ENCODE measurements around the gene KCNAB1. TPM values are rescaled to one million over a fixed set of nuclear protein-coding genes. Genes with fewer than 3 reads are reported as not detected.
"Not testable (repeated sequence)": the region's sequence is repeated elsewhere in the genome, so short reads cannot be mapped to it uniquely, and the experiment has no call there.

The KCNAB1 gene
- total and polyA plus RNA-seq, 2 donors (not counting 1 experiment from before 2014, with no cell fraction given) = 0.03 to 0.33 TPM

GRCh38 chr3:156098437-156099035, 21.8 kb upstream of the KCNAB1 start:
- H3K4me2 ChIP-seq (ENCODE audit: extremely low read depth, insufficient read depth, low read length) = no peak overlapping the region
- no peaks in the 10 kb centered on the region for H3K9me3 ChIP-seq (ENCODE audit: control insufficient read depth, insufficient read depth, low read depth, low read length)
- H3K9ac ChIP-seq (ENCODE audit: insufficient read depth, low read length) = no peak overlapping the region
- no peaks in the 10 kb centered on the region for H3K79me2 ChIP-seq (ENCODE audit: control insufficient read depth, insufficient read depth, low read length)
- no peaks in the 10 kb centered on the region for H3K36me3 ChIP-seq (ENCODE audit: control insufficient read depth, insufficient read depth, low read length)
- H3K27me3 ChIP-seq (ENCODE audit: control insufficient read depth, insufficient read depth, low read length) = no peaks in the 10 kb centered on the region
- no peak for DNase-seq (ENCODE audit: low read depth in 2 of 2)
- no peak overlapping the region for H3K4me3 ChIP-seq (replicated peaks in 1 of 4; ENCODE audit: control extremely low read depth in 1 of 4, insufficient read depth in 1 of 4, low read depth in 3 of 4, low read length in 4 of 4)
- TF ChIP-seq EZH2 (IDR thresholded peaks at IDR 0.05; ENCODE audit: low read length, missing control alignments) = no peak
- TF ChIP-seq, protein P1, sequence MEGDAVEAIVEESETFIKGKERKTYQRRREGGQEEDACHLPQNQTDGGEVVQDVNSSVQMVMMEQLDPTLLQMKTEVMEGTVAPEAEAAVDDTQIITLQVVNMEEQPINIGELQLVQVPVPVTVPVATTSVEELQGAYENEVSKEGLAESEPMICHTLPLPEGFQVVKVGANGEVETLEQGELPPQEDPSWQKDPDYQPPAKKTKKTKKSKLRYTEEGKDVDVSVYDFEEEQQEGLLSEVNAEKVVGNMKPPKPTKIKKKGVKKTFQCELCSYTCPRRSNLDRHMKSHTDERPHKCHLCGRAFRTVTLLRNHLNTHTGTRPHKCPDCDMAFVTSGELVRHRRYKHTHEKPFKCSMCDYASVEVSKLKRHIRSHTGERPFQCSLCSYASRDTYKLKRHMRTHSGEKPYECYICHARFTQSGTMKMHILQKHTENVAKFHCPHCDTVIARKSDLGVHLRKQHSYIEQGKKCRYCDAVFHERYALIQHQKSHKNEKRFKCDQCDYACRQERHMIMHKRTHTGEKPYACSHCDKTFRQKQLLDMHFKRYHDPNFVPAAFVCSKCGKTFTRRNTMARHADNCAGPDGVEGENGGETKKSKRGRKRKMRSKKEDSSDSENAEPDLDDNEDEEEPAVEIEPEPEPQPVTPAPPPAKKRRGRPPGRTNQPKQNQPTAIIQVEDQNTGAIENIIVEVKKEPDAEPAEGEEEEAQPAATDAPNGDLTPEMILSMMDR (conservative IDR thresholded peaks at IDR 0.05 in 1 of 2, IDR thresholded peaks at IDR 0.05 in 1 of 2; ENCODE audit: low read depth in 1 of 2, low read length in 2 of 2) = no peak
- H4K20me1 ChIP-seq (ENCODE audit: control insufficient read depth, extremely low read depth, insufficient read depth, low read length) = no peaks in the 10 kb centered on the region
- no peak overlapping the region for H3K27ac ChIP-seq (ENCODE audit: insufficient read depth, low read length)
- no peak overlapping the region for H2AFZ ChIP-seq (ENCODE audit: low read length)
- no peaks in the 10 kb centered on the region for H3K4me1 ChIP-seq (ENCODE audit: control insufficient read depth, extremely low read depth, insufficient read depth, low read length)

- not testable (repeated sequence) for H3K9me3 ChIP-seq (ENCODE audit: control insufficient read depth, insufficient read depth, low read depth, low read length); DNase-seq (ENCODE audit: low read depth in 2 of 2); H2AFZ ChIP-seq (ENCODE audit: low read length); H3K4me2 ChIP-seq (ENCODE audit: extremely low read depth, insufficient read depth, low read length); H3K27me3 ChIP-seq (ENCODE audit: control insufficient read depth, insufficient read depth, low read length); H3K79me2 ChIP-seq (ENCODE audit: control insufficient read depth, insufficient read depth, low read length); H3K4me1 ChIP-seq (ENCODE audit: control insufficient read depth, extremely low read depth, insufficient read depth, low read length); H3K27ac ChIP-seq (ENCODE audit: insufficient read depth, low read length); H3K4me3 ChIP-seq (replicated peaks in 1 of 4; ENCODE audit: control extremely low read depth in 1 of 4, insufficient read depth in 1 of 4, low read depth in 3 of 4, low read length in 4 of 4); H3K36me3 ChIP-seq (ENCODE audit: control insufficient read depth, insufficient read depth, low read length); H3K9ac ChIP-seq (ENCODE audit: insufficient read depth, low read length); H4K20me1 ChIP-seq (ENCODE audit: control insufficient read depth, extremely low read depth, insufficient read depth, low read length)
These were observed 21.0 kb upstream of the KCNAB1 start for GRCh38 chr3:156099348-156099747.

DNA sequence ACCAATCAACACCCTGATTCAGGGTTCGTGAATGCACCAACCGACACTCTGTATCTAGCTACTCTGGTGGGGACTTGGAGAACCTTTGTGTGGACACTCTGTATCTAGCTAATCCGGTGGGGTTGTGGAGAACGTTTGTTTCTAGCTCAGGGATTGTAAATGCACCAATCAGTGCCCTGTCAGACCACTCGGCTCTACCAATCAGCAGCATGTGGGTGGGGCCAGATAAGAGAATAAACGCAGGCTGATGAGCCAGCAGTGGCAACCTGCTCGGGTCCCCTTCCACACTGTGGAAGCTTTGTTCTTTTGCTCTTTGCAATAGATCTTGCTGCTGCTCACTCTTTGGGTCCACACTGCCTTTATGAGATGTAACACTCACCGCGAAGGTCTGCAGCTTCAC, 20.4 kb upstream of the KCNAB1 start:
- not testable (repeated sequence) for H3K9ac ChIP-seq (ENCODE audit: insufficient read depth, low read length); H2AFZ ChIP-seq (ENCODE audit: low read length); H3K4me2 ChIP-seq (ENCODE audit: extremely low read depth, insufficient read depth, low read length); H3K4me3 ChIP-seq (replicated peaks in 1 of 4; ENCODE audit: control extremely low read depth in 1 of 4, insufficient read depth in 1 of 4, low read depth in 3 of 4, low read length in 4 of 4); H3K27me3 ChIP-seq (ENCODE audit: control insufficient read depth, insufficient read depth, low read length); H4K20me1 ChIP-seq (ENCODE audit: control insufficient read depth, extremely low read depth, insufficient read depth, low read length); H3K27ac ChIP-seq (ENCODE audit: insufficient read depth, low read length); DNase-seq (ENCODE audit: low read depth in 2 of 2); H3K9me3 ChIP-seq (ENCODE audit: control insufficient read depth, insufficient read depth, low read depth, low read length); H3K4me1 ChIP-seq (ENCODE audit: control insufficient read depth, extremely low read depth, insufficient read depth, low read length); H3K79me2 ChIP-seq (ENCODE audit: control insufficient read depth, insufficient read depth, low read length); H3K36me3 ChIP-seq (ENCODE audit: control insufficient read depth, insufficient read depth, low read length)

GRCh38 chr3:156102267-156102931, 18.0 kb upstream of the KCNAB1 start:
- Histone ChIP-seq H3K27me3 (ENCODE audit: control insufficient read depth, insufficient read depth, low read length) (no peaks in the 10 kb centered on the region), H3K4me3 (replicated peaks in 1 of 4; ENCODE audit: control extremely low read depth in 1 of 4, insufficient read depth in 1 of 4, low read depth in 3 of 4, low read length in 4 of 4) (no peak overlapping the region), H3K36me3 (ENCODE audit: control insufficient read depth, insufficient read depth, low read length) (no peaks in the 10 kb centered on the region), H4K20me1 (ENCODE audit: control insufficient read depth, extremely low read depth, insufficient read depth, low read length) (no peaks in the 10 kb centered on the region), H3K79me2 (ENCODE audit: control insufficient read depth, insufficient read depth, low read length) (no peaks in the 10 kb centered on the region), H3K9me3 (ENCODE audit: control insufficient read depth, insufficient read depth, low read depth, low read length) (no peaks in the 10 kb centered on the region), H3K9ac (ENCODE audit: insufficient read depth, low read length) (no peak overlapping the region), H3K4me1 (ENCODE audit: control insufficient read depth, extremely low read depth, insufficient read depth, low read length) (no peaks in the 10 kb centered on the region), H3K27ac (ENCODE audit: insufficient read depth, low read length) (no peak overlapping the region), H3K4me2 (ENCODE audit: extremely low read depth, insufficient read depth, low read length) (no peak overlapping the region), H2AFZ (ENCODE audit: low read length) (no peak overlapping the region)
- TF ChIP-seq EZH2 (IDR thresholded peaks at IDR 0.05; ENCODE audit: low read length, missing control alignments) = no peak
- TF ChIP-seq, protein P1 (conservative IDR thresholded peaks at IDR 0.05 in 1 of 2, IDR thresholded peaks at IDR 0.05 in 1 of 2; ENCODE audit: low read depth in 1 of 2, low read length in 2 of 2) = no peak
- DNase-seq (ENCODE audit: low read depth in 2 of 2) = no peak

All from fibroblast of lung (primary cell).